Stimulated activated CD4-positive, alpha-beta T cell treated with anti-CD3 and anti-CD28 coated beads, Interleukin-12 subunit alpha, Interleukin-12 subunit beta, amount 100 ng/mL, for 48 hours (primary cell): ENCODE measurements around the gene MCIDAS.

ENCODE experiments used
- DNase-seq, 3 donors: peaks; one replicate each; pipeline ENCODE4 v3.0.0-alpha.2; 2020; ENCODE audit warnings: low read depth in 2 of 3, low spot score in 1 of 3

Gene MCIDAS

GRCh38 chr5:55171471-55171870 is 55.6 kb downstream of the MCIDAS start:
- DNase-seq, result no peak
